ENCODE measurements around the gene ENDOU. TPM values are rescaled to one million over a fixed set of nuclear protein-coding genes. Genes with fewer than 3 reads are reported as not detected.

The ENDOU gene
- polyA plus RNA-seq, 3 donors = 0.17 to 0.40 TPM; not detected in 1

GRCh38 chr12:47736216-47736615, 10.9 kb upstream of the ENDOU start:
- Mint-ChIP-seq H3K4me3 (no peak overlapping the region), H3K4me1 (peaks cover 50% of the 10 kb centered on the region)

GRCh38 chr12:47735649-47736048, 10.4 kb upstream of the ENDOU start:
- Histone ChIP-seq H3K36me3 (replicated peaks in 1 of 2; ENCODE audit: control insufficient read depth in 1 of 2, insufficient read depth in 2 of 2, low read length in 2 of 2) (no peaks in the 10 kb centered on the region), H3K27me3 (ENCODE audit: control insufficient read depth in 2 of 2, insufficient read depth in 2 of 2, low read length in 2 of 2) (no peaks in the 10 kb centered on the region), H4K20me1 (ENCODE audit: insufficient read depth, low read length) (no peaks in the 10 kb centered on the region), H3K9ac (ENCODE audit: insufficient read depth, low read length, poor library complexity, severe bottlenecking) (no peak overlapping the region), H3K4me2 (replicated peaks; ENCODE audit: extremely low read depth, low read length, poor library complexity, severe bottlenecking) (no peak overlapping the region), H3K9me3 (replicated peaks in 1 of 2; ENCODE audit: control insufficient read depth in 1 of 2, insufficient read depth in 1 of 2, low read length in 2 of 2) (no peaks in the 10 kb centered on the region), H2AFZ (ENCODE audit: insufficient read depth, low read depth, low read length, poor library complexity, severe bottlenecking) (no peak overlapping the region), H3K4me1 (ENCODE audit: control insufficient read depth in 1 of 2, insufficient read depth in 2 of 2, low read length in 2 of 2) (peaks cover 29 to 41% of the 10 kb centered on the region in 2 donors), H3K79me2 (ENCODE audit: insufficient read depth, low read length) (no peaks in the 10 kb centered on the region), H3K27ac (ENCODE audit: low read depth in 1 of 2, low read length in 2 of 2) (no peak overlapping the region), H3K4me3 (replicated peaks in 1 of 3; ENCODE audit: low read depth in 2 of 3, low read length in 3 of 3) (no peak overlapping the region)
- peaks cover 5 to 11% (median 7%) of the 10 kb centered on the region in 3 donors for H3K27me3 Mint-ChIP-seq (ENCODE audit: low read depth in 3 of 3)
- no peak overlapping the region for H3K4me3 Mint-ChIP-seq
- peaks cover 0 to 2% of the 10 kb centered on the region in 2 donors for H3K36me3 Mint-ChIP-seq
- H3K4me1 Mint-ChIP-seq = peaks cover 44% of the 10 kb centered on the region
- H3K27ac Mint-ChIP-seq = no peak overlapping the region
- no peak for TF ChIP-seq CTCF (IDR thresholded peaks at IDR 0.05)
- intact Hi-C loops (cut with micrococcal nuclease) = no loop called here
- no peak for DNase-seq
- peaks cover 0 to 1% (median 0%) of the 10 kb centered on the region in 7 donors for H3K9me3 Mint-ChIP-seq
- WGBS (ENCODE audit: insufficient coverage) = 95% methylated on average over 10 of the region's 11 CpGs

More at GRCh38 chr12:47736216-47736615, 10.9 kb upstream of the ENDOU start:
- Mint-ChIP-seq H3K9me3 (peaks cover 0 to 1% (median 0%) of the 10 kb centered on the region in 7 donors), H3K27me3 (ENCODE audit: low read depth in 3 of 3) (peaks cover 5 to 11% (median 7%) of the 10 kb centered on the region in 3 donors), H3K36me3 (peaks cover 0 to 2% of the 10 kb centered on the region in 2 donors), H3K27ac (no peak overlapping the region)
- Histone ChIP-seq H3K9ac (ENCODE audit: insufficient read depth, low read length, poor library complexity, severe bottlenecking) (no peak overlapping the region), H3K4me2 (replicated peaks; ENCODE audit: extremely low read depth, low read length, poor library complexity, severe bottlenecking) (no peak overlapping the region), H3K27ac (ENCODE audit: low read depth in 1 of 2, low read length in 2 of 2) (no peak overlapping the region), H3K4me1 (ENCODE audit: control insufficient read depth in 1 of 2, insufficient read depth in 2 of 2, low read length in 2 of 2) (peaks cover 35 to 46% of the 10 kb centered on the region in 2 donors), H3K4me3 (replicated peaks in 1 of 3; ENCODE audit: low read depth in 2 of 3, low read length in 3 of 3) (no peak overlapping the region), H2AFZ (ENCODE audit: insufficient read depth, low read depth, low read length, poor library complexity, severe bottlenecking) (no peak overlapping the region), H3K9me3 (replicated peaks in 1 of 2; ENCODE audit: control insufficient read depth in 1 of 2, insufficient read depth in 1 of 2, low read length in 2 of 2) (no peaks in the 10 kb centered on the region), H3K79me2 (ENCODE audit: insufficient read depth, low read length) (no peaks in the 10 kb centered on the region), H3K27me3 (ENCODE audit: control insufficient read depth in 2 of 2, insufficient read depth in 2 of 2, low read length in 2 of 2) (no peaks in the 10 kb centered on the region), H3K36me3 (replicated peaks in 1 of 2; ENCODE audit: control insufficient read depth in 1 of 2, insufficient read depth in 2 of 2, low read length in 2 of 2) (no peaks in the 10 kb centered on the region), H4K20me1 (ENCODE audit: insufficient read depth, low read length) (no peaks in the 10 kb centered on the region)
- DNase-seq = no peak
- intact Hi-C loops (cut with micrococcal nuclease) = no loop called here
- WGBS (ENCODE audit: insufficient coverage) = 0% methylated on average over 1 of the region's 4 CpGs
- TF ChIP-seq CTCF (IDR thresholded peaks at IDR 0.05) = no peak
